ENCODE measurements around the gene NACAD.
"Not testable (repeated sequence)": the region's sequence is repeated elsewhere in the genome, so short reads cannot be mapped to it uniquely, and the experiment has no call there.

- TF ChIP-seq, protein P1, sequence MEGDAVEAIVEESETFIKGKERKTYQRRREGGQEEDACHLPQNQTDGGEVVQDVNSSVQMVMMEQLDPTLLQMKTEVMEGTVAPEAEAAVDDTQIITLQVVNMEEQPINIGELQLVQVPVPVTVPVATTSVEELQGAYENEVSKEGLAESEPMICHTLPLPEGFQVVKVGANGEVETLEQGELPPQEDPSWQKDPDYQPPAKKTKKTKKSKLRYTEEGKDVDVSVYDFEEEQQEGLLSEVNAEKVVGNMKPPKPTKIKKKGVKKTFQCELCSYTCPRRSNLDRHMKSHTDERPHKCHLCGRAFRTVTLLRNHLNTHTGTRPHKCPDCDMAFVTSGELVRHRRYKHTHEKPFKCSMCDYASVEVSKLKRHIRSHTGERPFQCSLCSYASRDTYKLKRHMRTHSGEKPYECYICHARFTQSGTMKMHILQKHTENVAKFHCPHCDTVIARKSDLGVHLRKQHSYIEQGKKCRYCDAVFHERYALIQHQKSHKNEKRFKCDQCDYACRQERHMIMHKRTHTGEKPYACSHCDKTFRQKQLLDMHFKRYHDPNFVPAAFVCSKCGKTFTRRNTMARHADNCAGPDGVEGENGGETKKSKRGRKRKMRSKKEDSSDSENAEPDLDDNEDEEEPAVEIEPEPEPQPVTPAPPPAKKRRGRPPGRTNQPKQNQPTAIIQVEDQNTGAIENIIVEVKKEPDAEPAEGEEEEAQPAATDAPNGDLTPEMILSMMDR (IDR thresholded peaks at IDR 0.05), result not testable (repeated sequence)
- TF ChIP-seq POLR2A, EP300, POLR2AphosphoS5 (IDR thresholded peaks at IDR 0.05): not testable (repeated sequence)
Observed at GRCh38 chr7:45114257-45114656, 25.5 kb upstream of the NACAD start.
